Measurements from ENCODE around the gene WIPF2.
A peak's percentile ranks its signal among the peaks of the same experiment; 100 is the strongest.

Gene WIPF2

DNA sequence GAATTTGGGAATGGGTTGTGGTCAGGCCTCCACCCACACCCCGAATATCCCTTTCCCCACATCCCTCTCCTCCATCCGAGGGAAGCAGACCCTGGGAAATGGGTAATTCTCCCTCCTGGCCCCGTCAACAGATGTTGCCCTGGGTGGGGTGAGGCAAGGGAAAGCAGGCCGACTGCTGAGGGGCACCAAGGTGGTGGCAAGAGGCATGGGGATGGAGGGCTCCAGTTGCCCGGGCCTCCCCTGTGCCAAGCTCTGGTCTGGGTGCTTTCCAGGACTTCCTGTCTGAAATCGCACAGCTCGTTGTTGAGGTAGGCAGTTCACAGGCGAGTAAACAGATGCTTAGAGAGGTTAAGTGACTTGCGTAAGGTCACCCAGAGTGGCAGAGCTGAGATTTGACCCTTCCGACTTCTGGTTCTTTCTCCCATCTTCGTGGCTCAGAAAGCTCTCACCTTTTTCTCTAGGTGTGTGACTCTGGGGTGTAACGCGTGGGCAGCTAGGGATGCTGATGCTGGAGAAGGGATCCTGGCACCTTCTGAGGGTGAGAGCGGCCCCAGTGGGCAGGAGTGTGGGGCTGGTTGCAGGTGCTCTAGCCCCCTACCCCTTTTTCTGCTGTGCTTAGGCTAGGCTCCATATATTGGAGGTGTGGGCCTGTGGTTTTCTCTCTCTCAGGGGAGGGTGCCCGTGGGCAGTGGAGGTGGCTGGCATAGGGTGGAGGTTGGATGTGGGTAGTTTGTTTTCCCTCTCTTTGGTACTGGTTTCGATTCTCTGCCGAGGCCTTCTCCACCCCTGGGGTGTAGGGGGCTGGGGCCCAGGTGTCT, 107.1 kb downstream of the WIPF2 start:
- no peak for DNase-seq (ENCODE audit: low spot score)

DNA sequence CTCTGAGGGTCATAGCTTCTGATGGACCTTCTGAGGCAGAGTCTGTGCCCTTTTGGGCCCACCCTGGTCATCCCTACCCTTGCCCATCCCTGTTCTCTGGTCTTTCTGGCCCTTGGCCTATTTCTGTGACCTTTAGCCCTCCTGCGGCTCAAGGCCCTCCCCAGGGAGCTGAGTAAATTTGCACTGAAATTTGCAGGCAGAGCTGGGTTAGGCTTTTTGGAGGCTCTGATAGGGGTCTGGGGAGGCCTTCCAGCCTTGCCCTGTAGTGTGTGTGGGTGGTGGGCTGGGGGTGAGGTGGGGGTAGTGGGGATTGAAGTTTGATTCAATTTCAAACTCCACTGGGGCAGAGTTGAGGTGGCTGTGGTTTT, 107.7 kb downstream of the WIPF2 start:
- DNase-seq (ENCODE audit: low spot score) = no peak

DNA sequence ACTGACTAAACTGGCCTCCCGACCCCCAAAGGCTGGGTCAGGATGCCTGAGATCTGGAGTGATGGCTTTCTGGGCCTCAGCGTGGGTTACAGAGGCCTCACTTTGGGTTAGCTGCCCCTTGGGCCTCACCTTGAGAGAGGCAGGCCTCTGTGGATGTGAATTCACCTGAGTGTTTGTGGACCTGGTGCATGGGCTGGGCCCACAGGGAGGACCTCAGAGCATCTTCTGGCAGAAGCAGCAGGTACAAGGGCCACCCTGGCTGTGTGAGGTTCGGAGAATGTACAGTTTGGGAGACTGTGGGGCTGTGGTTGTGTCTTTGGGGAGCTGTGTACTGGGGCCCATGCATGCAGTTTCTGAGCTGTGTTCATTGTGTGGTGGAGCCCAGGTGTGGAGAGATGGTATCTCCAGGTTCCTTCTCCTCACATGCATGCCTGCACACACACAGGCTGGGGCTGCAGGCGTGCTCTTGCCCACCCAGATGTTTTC, 108.2 kb downstream of the WIPF2 start:
- no peak for DNase-seq (ENCODE audit: low spot score)

DNA sequence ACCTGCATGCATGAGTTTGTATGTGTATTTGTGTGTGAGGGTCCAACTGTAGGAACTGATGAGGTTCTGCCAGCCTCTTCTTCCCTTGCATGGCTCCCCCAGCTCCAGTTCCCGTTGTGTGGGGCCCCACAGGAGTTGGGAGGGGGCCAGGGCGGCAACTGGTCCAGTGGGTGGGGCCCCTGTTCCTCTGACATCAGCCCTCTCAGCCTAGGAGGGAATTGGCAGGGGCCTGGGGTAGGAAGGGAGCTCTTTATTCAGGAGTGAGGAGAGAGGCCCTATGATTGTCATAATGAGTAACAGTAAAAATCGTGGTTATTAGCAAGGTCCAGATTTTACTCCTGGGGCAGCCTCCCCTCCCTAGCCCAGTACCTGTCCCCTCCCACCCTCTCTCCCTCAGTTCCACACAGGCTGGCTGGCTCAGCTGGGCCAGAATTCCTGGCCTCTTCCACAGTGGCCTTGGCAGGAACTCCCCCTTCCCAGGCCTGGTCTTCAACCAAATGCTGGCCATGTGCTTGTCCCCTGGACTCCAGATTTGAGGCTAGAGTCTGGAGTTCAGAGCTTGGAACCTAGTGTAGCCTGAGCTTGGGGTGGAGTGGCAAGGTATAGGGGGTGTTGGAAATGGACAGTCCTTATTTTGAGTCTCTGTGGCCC, 108.8 kb downstream of the WIPF2 start:
- DNase-seq (ENCODE audit: low spot score) = no peak

DNA sequence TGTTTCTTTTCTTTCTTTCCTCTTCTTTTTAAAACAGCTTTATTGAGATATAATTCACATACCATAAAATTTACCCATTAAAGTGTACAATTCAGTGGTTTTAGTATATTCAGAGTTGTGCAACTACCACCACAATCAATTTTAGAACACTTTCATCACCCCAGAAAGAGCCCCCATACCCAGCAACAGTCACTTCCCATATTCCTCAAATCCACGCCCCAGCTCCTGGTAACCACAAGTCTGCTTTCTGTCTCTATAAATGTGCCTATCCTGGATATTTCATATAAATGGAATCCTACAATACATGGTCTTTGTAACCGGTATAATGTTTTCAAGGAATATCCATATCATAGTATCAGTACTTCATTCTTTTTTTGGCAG, 109.3 kb downstream of the WIPF2 start:
- DNase-seq (ENCODE audit: low spot score) = no peak

DNA sequence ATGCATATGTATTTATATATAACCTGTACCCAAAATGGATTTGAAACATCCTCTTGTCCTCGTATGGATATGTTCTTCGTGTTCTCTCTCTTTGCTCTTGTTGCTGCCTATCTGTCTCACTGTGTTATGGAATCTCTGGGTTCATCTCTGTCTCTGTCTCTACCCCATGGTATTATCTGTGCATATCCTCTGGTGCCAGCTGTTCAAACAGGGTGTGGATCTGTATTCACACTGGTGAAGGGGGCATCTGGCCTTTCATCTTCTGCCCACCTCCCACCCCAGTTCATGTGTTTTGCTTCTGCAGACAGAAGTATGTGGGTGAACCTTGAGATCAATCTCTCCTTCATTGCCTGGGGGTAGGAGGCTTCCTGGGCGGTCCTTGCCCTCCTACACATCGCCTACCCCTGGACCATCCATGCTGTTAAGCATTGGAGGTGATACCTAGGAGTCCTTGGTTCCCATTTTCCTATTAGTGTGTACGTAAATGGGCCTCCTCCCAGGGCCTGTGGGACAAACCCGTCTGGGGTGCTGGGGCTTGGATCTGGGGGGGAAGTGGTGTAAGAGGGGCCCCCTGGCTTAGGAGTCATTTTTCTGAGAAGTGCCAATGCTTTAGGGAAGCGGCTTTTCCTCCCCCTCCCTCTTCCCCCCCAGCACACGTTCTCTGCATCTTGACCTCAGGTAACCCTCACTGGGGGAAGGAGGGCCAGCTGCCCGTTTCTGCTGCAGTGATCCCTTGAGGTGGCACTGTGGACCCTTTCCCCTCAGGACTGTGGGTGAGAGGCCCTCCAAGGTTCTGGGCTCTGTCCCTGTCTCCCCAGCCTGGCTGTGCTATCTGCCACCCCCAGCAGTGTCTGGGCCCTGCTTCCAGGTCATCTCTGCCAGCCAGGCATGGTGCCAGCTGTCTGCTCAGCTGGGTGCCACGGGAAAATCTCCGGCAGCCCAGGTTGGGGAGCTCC, 111.0 kb downstream of the WIPF2 start:
- DNase-seq (ENCODE audit: low spot score) = peak; percentile 66

DNA sequence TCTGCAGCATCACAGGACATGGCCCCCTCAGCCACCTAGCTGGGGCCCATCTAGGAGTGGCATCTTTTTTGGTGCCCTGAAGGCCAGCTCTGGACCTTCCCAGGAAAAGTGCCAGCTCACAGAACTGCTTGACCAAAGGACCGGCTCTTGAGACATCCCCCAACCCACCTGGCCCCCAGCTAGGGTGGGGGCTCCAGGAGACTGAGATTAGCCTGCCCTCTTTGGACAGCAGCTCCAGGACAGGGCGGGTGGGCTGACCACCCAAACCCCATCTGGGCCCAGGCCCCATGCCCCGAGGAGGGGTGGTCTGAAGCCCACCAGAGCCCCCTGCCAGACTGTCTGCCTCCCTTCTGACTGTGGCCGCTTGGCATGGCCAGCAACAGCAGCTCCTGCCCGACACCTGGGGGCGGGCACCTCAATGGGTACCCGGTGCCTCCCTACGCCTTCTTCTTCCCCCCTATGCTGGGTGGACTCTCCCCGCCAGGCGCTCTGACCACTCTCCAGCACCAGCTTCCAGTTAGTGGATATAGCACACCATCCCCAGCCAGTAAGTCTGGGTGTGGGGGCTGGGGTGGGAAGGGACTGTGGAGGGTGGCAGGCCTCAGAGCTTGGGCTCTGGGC, 111.9 kb downstream of the WIPF2 start:
- no peak for DNase-seq (ENCODE audit: low spot score)

DNA sequence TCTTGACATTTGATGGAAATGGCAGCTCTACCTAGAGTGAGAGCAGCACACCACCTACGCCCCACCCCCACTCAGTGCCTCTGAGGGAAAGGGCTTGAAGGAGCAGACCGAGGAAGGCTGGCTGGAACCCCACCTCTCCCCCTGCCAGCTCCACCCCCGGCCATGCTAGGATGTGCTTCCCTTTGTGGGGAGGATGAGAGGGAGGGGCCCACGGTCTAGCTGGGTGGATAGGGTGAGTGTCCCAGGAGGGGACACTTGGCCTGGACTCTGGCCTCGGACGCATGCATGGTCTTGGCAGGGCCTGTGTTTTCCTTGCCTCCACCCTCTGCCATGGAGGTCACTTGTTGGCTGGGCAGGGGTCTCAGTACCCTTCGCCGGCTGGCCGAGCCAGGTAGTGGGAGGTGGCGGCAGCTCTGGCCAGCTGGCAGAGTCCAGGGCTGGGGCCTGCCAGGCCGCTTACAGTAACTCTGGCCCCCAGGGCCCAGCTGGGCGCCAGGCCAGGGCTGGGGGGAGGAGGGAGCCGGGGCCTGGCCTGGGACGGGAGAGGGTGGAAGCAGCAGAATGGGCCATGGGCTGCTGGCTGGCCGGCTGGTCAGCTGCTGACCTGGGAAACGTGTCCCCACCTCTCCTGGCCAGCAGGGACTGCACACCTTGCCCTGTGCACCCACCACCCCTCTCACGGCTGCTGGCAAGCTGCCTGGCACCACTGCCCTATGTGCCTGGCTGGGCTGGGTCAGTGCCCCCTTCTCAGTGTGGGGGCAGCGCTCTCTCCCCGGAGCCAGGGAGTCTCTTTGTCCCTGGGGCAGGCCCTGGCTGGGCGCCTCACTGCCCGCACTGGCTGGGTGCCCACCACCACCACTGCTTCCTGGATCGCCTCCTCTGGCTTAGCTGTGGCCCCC, 112.9 kb downstream of the WIPF2 start:
- DNase-seq (ENCODE audit: low spot score) = no peak
